ENCODE results near the gene PLA2G4F. TPM values are rescaled to one million over a fixed set of nuclear protein-coding genes. Genes with fewer than 3 reads are reported as not detected.

The PLA2G4F gene
- total and polyA plus RNA-seq, 10 of the 15 experiments (the other 5 are each of a cell fraction or from before 2014, with no cell fraction given): not detected

DNA sequence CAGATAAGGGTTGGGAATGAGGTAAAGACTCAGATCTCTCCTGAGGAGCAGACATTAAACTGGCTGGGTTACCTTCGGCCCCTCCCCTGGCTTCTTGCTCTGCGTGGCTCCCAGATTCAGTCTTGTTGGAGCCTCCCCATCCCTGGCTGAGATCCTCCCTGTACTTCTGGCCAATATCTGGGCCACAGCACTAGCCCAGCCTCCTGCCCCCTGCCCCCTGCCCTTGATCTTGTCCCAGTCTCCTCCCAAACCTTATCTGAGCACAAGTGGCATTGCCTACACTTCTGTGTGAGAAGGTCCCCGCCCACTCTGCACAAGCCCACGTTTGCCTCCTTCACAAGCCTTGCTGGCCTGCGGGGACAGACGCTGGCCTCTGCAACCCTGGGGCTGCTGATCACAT is 16.8 kb downstream of the PLA2G4F start:
- Histone ChIP-seq H3K36me3 (ENCODE audit: control insufficient read depth in 2 of 2, insufficient read depth in 2 of 2, low read length in 1 of 2) (no peaks in the 10 kb centered on the region), H3K9me3 (replicated peaks; ENCODE audit: control insufficient read depth, insufficient read depth, low read length) (no peaks in the 10 kb centered on the region), H3K4me2 (ENCODE audit: control insufficient read depth, insufficient read depth) (no peak overlapping the region), H3K4me1 (ENCODE audit: control insufficient read depth, insufficient read depth, low read length) (no peaks in the 10 kb centered on the region), H2AFZ (ENCODE audit: control insufficient read depth, low read depth, low read length) (no peak overlapping the region), H3K9ac (ENCODE audit: control insufficient read depth, insufficient read depth, low read length) (no peak overlapping the region), H3K27me3 (replicated peaks in 1 of 2; ENCODE audit: control insufficient read depth in 2 of 2, insufficient read depth in 2 of 2, low read length in 1 of 2) (no peaks in the 10 kb centered on the region; a peak in 1 of 4 replicates), H3K27ac (ENCODE audit: control insufficient read depth, insufficient read depth) (no peak overlapping the region), H3K4me3 (no peak overlapping the region), H4K20me1 (ENCODE audit: control insufficient read depth, insufficient read depth) (no peaks in the 10 kb centered on the region), H3K79me2 (ENCODE audit: control insufficient read depth, insufficient read depth, low read length) (no peaks in the 10 kb centered on the region)
- ChIA-PET CTCF (interaction anchor here (0.7 to 2.8 kb wide), 12 partner anchors 9 to 367 kb away, joined by 3 to 16 read pairs (median 4); no protein-coding TSS in a partner anchor), SMC1A (ENCODE audit: uncharacterized antibody, unreplicated experiment) (interaction anchor here (1.2 to 1.6 kb wide), 3 partner anchors 20 to 246 kb away, joined by 3 to 5 read pairs (median 3); no protein-coding TSS in a partner anchor), POLR2A (no interaction called here), RAD21 (ENCODE audit: unreplicated experiment) (interaction anchor here (1.3 to 1.5 kb wide), 2 partner anchors 53 to 246 kb away, joined by 4 read pairs; no protein-coding TSS in a partner anchor)
- in situ Hi-C loops (cut with MboI): no loop called here
- DNase-seq (ENCODE audit: low read depth, low spot score) (no peak), ATAC-seq (no peak), FAIRE-seq (no peak)
- no TSS peak for BruUV-seq (replicated peaks)
- intact Hi-C loops (cut with micrococcal nuclease; ENCODE audit: unreplicated experiment): no loop called here
- WGBS (ENCODE audit: insufficient coverage, insufficient replicate concordance, low lambda C conversion rate, missing lambda C conversion rate): 14% methylated on average over 6 of the region's 6 CpGs
- TF ChIP-seq WRNIP1 (IDR thresholded peaks at IDR 0.05; ENCODE audit: borderline replicate concordance, low read depth, low read length) (no peak), ZNF274 (IDR thresholded peaks at IDR 0.05; ENCODE audit: insufficient read depth, insufficient read length) (no peak), RUNX3 (IDR thresholded peaks at IDR 0.05; ENCODE audit: low read length) (no peak), TAF1 (IDR thresholded peaks at IDR 0.05; ENCODE audit: borderline replicate concordance, low read depth, low read length) (no peak), SMARCA5 (IDR thresholded peaks at IDR 0.05) (no peak), MTA3 (IDR thresholded peaks at IDR 0.05; ENCODE audit: borderline replicate concordance, low read length) (no peak), ZSCAN29 (IDR thresholded peaks at IDR 0.05) (no peak)
- TF ChIP-seq, protein P1, sequence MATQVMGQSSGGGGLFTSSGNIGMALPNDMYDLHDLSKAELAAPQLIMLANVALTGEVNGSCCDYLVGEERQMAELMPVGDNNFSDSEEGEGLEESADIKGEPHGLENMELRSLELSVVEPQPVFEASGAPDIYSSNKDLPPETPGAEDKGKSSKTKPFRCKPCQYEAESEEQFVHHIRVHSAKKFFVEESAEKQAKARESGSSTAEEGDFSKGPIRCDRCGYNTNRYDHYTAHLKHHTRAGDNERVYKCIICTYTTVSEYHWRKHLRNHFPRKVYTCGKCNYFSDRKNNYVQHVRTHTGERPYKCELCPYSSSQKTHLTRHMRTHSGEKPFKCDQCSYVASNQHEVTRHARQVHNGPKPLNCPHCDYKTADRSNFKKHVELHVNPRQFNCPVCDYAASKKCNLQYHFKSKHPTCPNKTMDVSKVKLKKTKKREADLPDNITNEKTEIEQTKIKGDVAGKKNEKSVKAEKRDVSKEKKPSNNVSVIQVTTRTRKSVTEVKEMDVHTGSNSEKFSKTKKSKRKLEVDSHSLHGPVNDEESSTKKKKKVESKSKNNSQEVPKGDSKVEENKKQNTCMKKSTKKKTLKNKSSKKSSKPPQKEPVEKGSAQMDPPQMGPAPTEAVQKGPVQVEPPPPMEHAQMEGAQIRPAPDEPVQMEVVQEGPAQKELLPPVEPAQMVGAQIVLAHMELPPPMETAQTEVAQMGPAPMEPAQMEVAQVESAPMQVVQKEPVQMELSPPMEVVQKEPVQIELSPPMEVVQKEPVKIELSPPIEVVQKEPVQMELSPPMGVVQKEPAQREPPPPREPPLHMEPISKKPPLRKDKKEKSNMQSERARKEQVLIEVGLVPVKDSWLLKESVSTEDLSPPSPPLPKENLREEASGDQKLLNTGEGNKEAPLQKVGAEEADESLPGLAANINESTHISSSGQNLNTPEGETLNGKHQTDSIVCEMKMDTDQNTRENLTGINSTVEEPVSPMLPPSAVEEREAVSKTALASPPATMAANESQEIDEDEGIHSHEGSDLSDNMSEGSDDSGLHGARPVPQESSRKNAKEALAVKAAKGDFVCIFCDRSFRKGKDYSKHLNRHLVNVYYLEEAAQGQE (IDR thresholded peaks at IDR 0.05; ENCODE audit: low read depth, low read length): no peak
- TF ChIP-seq, protein P2, sequence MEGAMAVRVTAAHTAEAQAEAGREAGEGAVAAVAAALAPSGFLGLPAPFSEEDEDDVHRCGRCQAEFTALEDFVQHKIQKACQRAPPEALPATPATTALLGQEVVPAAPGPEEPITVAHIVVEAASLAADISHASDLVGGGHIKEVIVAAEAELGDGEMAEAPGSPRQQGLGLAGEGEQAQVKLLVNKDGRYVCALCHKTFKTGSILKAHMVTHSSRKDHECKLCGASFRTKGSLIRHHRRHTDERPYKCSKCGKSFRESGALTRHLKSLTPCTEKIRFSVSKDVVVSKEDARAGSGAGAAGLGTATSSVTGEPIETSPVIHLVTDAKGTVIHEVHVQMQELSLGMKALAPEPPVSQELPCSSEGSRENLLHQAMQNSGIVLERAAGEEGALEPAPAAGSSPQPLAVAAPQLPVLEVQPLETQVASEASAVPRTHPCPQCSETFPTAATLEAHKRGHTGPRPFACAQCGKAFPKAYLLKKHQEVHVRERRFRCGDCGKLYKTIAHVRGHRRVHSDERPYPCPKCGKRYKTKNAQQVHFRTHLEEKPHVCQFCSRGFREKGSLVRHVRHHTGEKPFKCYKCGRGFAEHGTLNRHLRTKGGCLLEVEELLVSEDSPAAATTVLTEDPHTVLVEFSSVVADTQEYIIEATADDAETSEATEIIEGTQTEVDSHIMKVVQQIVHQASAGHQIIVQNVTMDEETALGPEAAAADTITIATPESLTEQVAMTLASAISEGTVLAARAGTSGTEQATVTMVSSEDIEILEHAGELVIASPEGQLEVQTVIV (IDR thresholded peaks at IDR 0.05; ENCODE audit: borderline replicate concordance, partially characterized antibody): no peak
- TF ChIP-seq, protein P3, sequence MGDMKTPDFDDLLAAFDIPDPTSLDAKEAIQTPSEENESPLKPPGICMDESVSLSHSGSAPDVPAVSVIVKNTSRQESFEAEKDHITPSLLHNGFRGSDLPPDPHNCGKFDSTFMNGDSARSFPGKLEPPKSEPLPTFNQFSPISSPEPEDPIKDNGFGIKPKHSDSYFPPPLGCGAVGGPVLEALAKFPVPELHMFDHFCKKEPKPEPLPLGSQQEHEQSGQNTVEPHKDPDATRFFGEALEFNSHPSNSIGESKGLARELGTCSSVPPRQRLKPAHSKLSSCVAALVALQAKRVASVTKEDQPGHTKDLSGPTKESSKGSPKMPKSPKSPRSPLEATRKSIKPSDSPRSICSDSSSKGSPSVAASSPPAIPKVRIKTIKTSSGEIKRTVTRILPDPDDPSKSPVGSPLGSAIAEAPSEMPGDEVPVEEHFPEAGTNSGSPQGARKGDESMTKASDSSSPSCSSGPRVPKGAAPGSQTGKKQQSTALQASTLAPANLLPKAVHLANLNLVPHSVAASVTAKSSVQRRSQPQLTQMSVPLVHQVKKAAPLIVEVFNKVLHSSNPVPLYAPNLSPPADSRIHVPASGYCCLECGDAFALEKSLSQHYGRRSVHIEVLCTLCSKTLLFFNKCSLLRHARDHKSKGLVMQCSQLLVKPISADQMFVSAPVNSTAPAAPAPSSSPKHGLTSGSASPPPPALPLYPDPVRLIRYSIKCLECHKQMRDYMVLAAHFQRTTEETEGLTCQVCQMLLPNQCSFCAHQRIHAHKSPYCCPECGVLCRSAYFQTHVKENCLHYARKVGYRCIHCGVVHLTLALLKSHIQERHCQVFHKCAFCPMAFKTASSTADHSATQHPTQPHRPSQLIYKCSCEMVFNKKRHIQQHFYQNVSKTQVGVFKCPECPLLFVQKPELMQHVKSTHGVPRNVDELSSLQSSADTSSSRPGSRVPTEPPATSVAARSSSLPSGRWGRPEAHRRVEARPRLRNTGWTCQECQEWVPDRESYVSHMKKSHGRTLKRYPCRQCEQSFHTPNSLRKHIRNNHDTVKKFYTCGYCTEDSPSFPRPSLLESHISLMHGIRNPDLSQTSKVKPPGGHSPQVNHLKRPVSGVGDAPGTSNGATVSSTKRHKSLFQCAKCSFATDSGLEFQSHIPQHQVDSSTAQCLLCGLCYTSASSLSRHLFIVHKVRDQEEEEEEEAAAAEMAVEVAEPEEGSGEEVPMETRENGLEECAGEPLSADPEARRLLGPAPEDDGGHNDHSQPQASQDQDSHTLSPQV (IDR thresholded peaks at IDR 0.05): no peak

Measured in GM12878 (cell line).